ENCODE measurements around the gene PIP5K1B.
"Not testable (repeated sequence)": the region's sequence is repeated elsewhere in the genome, so short reads cannot be mapped to it uniquely, and the experiment has no call there.

The PIP5K1B gene

DNA sequence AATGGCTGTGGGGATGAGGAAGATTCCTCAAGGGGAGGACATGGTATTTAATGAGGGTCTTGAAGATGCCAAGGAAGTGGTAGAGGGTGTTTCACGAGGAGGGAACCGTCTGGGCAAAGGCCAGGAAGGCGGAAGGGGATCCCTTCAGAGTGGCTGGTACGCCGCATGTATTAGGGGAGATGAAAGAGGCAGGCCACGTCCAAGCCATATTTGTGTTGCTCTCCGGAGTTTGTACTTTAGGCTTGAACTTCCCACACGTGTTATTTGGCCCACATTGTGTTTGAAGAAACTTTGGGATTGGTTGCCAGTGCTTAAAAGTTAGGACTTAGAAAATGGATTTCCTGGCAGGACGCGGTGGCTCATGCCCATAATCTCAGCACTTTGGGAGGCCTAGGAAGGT is 331.8 kb downstream of the PIP5K1B start:
- no peak for DNase-seq

DNA sequence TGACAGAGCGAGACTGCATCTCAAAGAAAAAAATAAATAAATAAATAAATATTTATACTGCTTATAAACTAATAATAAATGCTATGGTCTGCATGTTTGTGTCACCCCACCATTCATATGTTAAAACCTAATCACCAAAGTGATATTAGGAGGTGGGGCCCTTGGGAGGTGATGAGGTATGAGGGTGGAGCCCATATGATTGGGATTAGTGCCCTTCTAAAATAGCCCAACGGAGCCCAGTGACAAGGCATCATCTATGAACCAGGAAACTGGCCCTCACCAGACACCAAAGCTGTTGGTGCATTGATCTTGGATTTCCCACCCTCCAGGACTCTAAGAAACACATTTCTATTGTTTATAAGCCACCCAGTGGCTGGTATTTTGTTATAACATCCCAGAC is 335.6 kb downstream of the PIP5K1B start:
- DNase-seq: no peak

DNA sequence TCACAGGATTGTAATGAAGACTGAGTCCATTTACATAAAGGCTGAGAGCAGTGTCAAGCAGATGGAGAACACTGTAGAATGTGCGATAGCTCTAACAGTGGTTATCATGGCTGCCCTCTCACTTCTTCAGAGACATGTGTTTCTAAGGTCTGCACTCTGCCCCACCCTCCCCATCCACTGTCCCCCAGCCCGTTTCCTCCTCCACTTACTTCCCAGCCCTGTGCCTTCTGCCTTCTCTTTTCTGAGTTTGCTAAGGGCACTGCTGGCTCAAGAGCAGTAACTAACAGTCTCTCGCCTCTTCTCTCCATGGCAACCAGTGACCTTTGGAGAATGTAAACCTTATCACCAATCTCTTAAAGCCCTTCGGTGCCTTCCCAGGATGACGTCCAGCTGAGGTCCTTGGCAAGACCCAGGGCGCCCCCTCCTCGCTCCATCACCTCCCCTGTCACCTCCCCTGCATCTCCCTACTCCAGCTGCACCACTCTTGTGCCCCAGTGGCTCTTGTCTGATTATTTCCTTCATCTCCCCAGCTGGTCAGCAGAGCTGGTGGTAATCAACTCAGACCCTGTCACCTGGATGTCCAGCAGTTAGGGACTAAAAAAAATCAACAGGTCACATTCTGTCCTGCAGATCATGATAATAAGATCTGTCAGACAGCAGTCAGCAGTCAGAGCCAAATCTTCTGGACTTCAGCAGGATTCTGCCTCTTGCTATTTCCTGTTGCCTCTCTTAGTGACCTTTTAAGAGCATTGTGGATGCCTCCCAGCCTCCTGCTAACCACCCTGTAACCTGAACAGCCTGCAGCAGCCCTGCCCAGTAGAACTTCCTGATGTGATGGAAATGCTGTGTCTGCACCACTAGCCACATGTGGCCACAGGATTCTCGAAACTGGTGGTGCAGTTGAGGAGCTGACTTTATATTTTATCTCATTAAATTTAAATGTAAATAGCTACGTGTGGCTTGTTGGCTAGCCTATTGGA is 339.5 kb downstream of the PIP5K1B start:
- no peak for DNase-seq

DNA sequence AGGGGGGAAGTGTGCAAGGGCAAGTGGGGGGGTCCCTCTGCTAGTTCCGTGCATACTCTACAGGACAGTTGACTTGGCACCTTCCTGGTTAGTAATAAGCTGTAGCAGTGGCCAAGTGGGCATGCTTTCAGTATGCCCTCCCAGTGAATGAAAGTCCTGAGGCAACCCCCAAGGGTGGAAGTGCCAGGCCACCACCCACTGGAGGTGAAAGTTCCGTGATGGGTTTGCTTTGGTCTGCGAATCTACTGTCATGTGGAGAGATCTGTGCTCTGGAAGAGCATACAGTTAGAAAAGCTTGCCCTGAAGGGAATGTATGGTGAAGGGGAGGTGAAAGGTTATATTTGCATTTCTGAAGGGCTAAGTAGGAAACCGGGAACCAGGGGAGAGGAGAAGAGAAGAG is 340.8 kb downstream of the PIP5K1B start:
- DNase-seq: no peak

DNA sequence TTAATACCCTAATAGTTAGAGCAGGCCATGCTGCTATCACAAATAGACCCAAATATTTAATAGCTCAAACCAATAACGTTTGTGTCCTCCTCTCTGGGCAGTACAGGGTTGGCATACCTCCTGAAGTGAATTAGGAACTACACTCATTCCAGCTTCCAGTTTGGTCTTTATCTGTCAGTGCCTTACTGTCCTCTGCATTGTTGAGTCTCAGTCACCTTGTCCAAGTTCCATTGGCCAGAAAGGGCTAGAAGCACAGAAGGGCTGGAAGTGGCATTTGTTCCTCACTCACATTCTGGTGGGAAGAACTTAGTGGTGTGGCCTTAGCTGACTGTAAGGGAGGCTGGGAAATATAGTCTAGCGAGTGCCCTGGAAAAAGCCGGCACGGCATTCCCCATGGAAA is 341.7 kb downstream of the PIP5K1B start:
- DNase-seq: no peak

DNA sequence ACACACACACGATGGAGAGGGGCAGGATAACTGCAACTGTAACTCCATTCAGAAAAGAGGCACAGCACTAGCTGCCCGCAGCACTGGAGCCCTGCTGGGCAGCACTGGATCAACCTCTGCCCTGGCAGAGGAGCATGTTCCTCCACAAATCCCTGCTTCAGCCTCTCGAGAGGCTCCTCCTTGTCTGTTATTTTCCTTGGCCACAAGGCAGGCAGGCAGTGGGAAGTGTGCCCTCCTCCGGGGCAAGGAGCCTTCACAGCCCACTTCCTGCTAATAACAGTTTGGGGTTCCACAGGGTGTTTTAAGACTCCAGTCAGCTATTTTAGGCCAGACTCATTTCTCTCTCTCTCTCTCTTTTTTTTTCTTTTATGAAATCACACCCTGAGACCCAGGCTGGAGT is 342.3 kb downstream of the PIP5K1B start:
- no peak for DNase-seq

DNA sequence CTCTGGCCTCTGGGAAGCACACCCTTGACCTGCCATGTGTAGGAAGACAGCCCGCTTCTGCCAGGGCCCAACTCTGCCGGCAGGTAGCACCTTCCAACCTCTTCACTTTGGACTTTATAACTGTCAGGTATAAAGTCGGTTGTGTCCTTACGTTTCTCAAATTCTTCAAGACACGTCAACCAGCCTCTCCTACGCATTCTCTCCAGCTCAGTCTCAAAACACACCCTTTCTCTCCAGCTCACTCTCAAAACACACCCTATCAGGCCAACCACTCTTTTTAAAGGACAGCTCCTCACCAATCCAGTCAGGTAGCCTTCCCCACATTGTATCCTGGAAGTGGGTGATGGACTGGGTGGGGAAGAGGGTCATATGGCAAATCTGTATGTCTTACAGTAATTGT is 344.1 kb downstream of the PIP5K1B start:
- DNase-seq: no peak

DNA sequence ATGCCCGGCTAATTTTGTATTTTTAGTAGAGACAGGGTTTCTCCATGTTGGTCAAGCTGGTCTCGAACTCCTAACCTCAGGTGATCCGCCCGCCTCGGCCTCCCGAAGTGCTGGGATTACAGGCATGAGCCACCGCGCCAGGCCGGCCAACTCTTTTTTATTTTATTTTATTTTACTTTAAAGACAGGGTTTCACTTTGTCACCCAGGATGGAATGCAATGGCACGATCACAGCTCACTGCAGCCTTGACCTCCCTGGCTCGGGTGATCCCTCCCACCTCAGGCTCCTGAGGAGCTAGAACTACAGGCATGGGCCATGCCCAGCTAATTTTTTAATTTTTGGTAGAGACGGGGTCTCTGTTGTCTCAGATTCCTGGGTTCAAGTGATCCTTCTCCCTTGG is 345.9 kb downstream of the PIP5K1B start:
- not testable (repeated sequence) for DNase-seq

DNA sequence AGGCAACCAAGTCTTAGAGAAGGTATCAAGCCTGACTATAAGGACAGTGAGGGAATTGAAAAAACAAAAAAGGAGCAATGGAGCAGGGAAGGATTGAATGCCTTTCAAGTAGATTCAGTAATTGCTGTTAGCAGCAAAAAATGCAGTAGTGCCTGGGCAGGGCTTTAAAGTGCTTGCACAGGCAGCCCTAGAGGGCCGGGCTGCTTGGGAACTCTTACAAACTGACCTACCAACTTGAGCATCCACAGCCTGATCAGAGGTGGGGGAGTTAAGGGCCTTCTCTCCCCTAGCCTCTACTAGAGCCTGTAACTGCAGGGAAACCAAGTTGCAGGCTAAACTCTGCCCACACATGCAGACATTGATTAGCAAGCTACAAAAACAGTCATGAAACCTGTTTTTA is 349.9 kb downstream of the PIP5K1B start:
- no peak for DNase-seq

DNA sequence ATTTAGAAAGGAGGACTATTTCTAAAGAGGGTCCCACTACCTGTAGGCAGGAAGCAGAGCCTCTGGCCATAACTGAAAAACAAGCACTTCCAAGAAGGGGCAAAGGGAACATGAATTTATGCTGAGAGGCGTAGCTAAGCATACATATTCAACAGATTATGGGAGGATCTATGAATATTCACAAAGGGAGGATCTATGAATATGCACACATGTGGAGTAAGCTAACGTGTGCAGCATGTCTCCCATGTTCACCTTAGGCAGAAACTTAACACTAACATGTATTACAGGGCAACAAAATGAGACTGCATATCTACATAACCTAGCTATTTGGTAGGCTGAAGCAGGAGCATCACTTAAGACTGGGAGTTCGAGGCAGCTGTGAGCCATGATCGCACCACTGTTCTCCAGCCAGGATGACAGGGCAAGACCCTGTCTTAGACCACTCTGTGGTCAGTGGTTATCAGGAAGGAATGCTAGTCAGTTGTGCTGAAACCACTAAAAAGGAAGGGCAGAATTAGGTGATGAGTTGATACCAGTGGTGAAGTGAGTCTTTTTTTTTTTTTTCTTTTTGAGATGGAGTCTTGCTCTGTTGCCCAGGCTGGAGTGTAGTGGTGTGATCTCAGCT is 351.3 kb downstream of the PIP5K1B start:
- no peak for DNase-seq

DNA sequence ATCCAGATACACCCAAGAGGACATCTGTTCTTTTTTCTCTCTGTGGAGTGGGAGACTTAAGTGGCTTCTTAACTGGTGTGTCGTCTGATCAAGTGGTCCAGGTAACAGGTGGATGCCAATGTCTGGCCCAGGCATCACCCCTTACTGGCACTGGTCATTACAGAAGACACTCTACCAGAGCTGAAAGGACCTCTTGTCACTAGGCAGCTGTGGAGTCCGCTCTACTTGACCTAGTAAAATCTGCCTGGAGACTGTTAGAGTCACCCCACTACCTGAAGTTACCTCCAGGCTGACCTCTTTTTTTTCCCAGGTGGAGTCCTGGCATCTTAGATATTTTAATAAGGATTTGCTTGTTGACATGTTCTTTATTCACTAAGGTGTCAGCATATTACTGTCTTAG is 353.1 kb downstream of the PIP5K1B start:
- DNase-seq: no peak

All from KG1 (cell line).